ENCODE results near the gene MYPN.

GRCh38 chr10:68138526-68138925, 29.2 kb downstream of the MYPN start:
- TF ChIP-seq MAX (IDR thresholded peaks at IDR 0.05) (no peak), CTCF (IDR thresholded peaks at IDR 0.05; ENCODE audit: low read depth, low read length, missing input control) (no peak), JUND (IDR thresholded peaks at IDR 0.05) (no peak), YY1 (IDR thresholded peaks at IDR 0.05) (no peak), RAD21 (IDR thresholded peaks at IDR 0.05) (no peak), REST (IDR thresholded peaks at IDR 0.05) (no peak), EGR1 (IDR thresholded peaks at IDR 0.05; ENCODE audit: low read depth in 2 of 2) (no peak), FOXA1 (IDR thresholded peaks at IDR 0.05) (no peak), TAF1 (conservative IDR thresholded peaks at IDR 0.05) (no peak), ATF3 (IDR thresholded peaks at IDR 0.05) (no peak)
